Posterior cingulate gyrus (tissue), 11 donors: ENCODE measurements around the gene PSMF1.

Source experiments
- DNase-seq, 10 donors: peaks; one replicate each; pipeline versions ENCODE4 v3.0.0 to v3.0.0-alpha.2; 2020 to 2021; ENCODE audit warnings: mixed read lengths in 3 of 10
- intact Hi-C: fragments of 100-400 bp; cut with DNase I; formaldehyde crosslinking; loops from one replicate; pipeline ENCODE4 v1.15.1; 2023

PSMF1 gene

DNA sequence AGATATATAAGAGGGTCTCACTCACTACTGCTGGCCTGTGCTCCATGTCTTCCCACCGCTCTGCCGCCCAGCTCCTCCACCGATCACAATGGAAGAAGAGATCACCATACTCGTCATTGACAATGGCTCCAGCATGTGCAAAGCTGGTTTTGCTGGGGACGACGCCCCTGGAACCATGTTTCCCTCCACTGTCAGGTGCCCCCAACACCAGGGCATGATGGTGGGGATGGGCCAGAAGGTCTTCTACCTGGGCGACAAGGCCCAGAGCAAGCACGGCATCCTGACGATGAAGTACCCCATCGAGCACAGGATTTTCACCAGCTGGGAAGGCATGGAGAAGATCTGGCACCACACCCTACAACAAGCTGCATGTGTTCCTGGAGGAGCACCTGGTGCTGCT, 42.1 kb downstream of the PSMF1 start:
- intact Hi-C loops, result no loop called here

DNA sequence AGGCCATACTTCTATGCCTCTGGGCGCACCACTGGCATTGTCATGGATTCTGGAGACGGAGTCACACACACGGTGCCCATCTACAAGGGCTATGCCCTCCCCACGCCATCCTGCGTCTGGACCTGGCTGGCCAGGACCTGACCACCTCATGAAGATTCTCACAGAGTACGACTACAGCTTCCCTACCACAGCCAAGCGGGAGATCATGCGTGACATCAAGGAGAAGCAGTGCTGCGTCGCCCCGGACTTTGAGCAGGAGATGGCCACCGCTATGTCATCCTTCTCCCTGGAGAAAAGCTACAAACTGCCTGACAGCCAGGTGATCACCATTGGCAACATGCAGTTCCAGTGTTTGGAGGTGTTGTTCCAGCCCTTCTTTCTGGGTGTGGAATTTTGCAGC, 42.6 kb downstream of the PSMF1 start:
- intact Hi-C loops, result no loop called here
- DNase-seq, result no peak

More for the DNA sequence above, 42.1 kb downstream of the PSMF1 start:
- no peak for DNase-seq

DNA sequence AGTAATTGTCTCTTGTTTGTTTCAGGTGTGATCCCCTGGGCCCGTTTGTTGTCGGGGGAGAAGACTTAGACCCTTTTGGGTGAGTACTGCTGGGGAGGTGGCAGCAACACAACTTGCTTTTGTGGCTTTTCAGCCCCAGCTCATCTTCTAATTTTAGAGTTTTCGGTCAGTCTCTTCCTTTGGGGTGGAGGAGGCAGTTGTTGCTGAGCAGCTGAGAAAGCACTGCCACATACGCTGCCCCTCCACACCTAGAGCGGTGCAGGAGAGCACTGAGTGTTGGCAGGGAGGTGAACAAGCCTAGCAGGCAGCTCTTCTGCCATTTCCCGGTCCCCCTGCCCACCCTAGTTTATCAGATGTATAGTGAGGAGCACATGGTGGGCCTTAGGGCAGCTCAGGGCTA, 44.7 kb downstream of the PSMF1 start:
- intact Hi-C loops, result no loop called here
- no peak for DNase-seq

DNA sequence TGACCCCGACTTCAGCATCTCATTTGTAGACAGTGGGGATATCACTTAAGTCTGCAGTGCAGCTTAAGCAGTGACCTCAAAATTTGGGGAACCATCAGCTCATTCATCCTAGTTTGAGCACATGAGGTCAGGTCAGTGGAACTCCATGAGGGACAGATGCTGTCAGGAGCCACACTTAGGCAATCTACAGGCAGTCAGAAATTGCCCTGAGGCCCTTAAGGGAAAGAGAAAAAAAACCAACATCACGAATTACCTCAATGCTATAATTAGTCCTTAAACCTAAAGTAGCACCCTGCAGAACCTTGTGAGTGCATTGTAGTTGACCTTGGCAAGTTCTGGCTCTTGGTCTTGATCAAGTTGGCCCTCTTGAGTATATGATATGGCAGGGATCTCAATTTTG, 45.3 kb downstream of the PSMF1 start:
- intact Hi-C loops, result no loop called here
- DNase-seq, result no peak

DNA sequence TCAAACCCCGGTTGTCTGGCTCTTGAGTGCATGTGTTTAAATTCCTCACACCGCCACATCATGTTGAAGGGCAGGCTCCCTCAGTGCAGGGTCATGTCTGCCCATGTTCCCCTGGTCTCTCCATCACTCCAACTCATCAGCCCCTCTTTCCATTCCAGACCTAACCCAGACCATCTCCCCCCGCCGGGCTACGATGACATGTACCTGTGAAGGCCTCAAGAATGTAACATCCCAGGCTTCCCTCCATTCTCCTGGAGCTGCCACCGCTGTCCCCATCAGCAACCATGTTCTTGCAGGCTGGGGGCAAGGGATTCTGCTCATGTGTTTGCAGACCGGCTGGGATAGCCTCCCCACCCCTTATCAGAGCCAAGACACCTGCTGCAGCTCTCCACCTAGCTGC, 46.5 kb downstream of the PSMF1 start:
- intact Hi-C loops, result no loop called here
- no peak for DNase-seq

DNA sequence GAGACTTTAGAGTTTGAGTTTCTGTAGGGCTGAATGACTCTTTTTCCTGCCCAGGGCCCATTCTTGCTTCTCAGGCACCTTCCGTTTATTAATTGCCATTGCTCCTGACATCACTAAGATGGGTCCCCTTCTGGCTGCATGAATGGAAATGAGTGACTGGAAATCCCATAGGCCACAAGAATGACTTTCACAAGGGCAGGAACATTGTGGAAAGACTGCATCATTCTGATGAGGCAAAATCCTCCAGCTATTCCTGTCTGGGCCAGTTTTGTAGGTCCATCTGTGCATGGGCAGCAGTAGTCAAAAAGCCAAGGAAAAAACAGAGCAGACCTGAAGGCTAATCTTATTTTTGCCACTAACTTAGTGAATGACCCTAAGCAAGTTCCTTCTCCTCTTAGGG, 47.1 kb downstream of the PSMF1 start:
- intact Hi-C loops, result no loop called here

DNA sequence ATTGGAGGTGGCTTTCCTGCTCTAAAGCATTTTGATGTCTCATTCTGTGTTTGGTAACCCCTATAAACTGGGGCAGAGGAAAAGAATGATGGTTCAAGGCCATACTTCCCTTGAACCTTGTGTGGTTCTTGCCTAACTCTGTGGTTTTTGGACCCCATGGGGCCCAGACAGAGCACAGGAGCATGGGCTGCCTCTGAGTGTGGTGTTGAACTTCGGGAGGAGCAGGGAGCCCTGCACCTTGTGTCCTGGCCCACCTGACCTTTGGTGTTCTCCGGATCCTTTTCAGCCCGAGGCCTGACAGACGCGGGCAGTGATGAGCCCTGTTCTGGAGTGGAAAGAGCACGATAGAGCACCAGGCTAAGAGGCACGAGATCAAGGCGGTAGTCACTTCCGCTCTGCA, 47.5 kb downstream of the PSMF1 start:
- intact Hi-C loops, result no loop called here
- DNase-seq, result no peak

More for the DNA sequence above, 47.1 kb downstream of the PSMF1 start:
- DNase-seq, result no peak

DNA sequence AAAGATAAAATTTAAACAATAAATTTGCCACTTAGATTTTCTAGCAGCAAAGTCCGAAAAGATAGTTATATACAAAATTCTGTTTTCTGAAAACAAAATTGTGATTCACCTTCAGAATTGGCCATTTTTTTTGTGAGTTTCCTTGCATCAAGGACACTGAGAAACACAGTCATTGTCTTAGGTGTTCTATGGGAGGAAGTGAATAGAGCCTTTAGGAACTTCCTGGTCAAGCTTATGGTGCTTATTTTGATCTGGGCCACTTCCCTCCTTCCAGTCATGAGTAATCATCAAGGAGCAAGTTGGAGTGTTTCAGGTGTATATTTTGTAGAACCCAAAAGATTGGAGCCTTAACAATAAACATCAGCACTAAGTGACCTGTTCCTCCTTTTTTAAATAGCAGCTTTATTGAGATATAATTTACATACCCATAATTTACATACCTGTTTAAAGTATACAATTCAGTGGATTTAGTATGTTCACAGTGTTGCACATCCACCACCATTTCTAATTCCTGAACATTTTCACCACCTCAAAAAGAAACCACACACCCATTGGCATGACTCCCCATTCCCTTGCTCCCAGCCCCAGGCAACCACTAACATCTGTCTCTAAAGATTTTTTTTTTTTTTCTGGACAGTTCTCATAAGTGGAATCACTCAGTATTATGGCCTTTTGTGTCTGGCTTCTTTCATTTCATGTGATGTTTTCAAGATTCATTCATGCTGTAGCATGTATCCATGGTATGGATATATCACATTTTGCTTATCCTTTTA, 48.7 kb downstream of the PSMF1 start:
- no peak for DNase-seq
- intact Hi-C loops, result no loop called here

DNA sequence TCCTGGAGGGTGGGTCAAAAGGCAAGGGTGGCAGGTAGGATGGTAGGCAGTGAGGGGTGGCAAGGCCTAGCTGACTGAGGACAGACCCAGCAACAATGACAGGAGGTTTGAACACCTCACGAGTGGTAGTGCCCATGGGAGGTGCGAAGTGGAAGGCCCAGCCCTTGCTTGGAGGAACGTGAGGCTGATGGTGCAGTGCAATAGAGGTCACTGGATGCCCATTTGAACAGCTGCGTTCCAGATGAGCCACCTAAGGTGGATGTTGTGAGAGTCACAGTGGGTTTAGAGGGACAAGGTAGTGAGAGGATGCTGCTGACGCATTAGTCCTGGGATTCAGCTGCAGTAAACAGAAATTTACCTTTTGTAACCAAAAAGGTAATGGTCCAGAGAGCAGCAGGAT, 50.8 kb downstream of the PSMF1 start:
- no peak for DNase-seq
- intact Hi-C loops, result no loop called here

DNA sequence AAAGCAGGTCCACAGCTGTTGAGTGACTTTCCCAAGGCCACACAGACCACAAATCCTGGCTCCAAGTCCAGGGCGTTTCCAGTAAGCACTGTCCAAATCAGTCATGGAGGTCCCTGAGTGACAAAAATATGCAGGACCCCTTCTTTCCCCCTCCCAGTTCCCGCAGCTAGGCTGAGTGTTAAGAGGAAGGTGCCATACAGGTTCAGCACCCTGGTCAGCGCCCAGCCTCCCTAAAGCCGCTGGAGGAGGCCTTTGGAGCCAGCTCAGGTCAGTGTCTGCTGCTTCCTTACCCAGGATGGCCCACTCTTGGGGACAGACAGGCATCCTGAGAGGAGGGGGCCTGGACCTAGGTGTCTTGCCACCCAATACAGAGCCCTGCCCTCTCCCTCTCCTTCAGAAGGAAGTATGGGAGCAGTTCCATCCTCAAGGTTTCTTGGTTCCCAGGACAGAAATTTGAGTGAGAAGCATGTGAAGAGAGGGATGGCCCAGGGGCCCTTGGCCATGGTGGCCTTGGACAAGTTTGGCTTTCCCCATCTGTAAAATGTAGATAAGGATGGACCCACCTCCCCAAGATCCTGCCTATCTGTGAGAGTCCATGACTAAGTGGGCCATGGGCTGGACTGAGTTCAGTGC, 53.2 kb downstream of the PSMF1 start:
- DNase-seq, result no peak
- intact Hi-C loops, result no loop called here

DNA sequence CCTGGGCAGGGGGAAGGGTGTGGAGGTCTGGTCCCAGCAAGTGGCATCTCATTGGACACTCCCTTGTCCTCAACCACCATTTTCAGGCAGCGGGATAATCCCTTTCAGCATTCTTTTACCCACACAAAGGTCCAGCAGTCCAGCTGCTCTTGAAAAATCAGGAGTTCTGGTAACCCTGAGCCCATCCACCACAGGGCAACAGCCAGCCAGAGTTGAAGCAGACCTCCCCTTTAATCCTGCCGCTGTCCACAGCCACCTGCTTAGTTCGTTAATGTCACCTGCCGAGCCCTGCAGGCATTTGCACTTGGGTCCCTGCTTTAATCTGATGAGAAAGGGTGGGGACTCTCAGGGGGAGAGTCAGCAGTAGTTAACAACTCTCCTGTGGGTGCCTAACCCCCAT, 55.3 kb downstream of the PSMF1 start:
- intact Hi-C loops, result no loop called here
- no peak for DNase-seq

DNA sequence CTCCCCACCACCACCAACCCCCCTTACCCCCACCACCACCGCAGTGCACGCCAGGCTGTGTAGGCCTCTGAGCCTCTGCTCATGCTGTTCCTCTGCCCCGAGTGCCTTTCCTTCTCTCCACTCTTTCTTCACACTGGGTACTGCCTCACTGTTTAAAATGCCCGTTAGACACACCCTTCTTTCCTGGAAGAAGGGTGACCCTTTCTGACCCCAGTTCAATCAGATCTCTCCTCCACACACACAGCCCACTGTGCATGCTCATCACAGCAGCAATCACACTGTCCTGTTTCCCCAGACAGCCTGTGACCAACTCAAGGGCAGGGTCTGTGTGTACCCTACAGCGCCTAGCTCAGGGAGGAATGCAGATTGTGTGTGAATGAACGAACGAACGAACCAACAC, 56.4 kb downstream of the PSMF1 start:
- intact Hi-C loops, result no loop called here
- DNase-seq, result no peak

DNA sequence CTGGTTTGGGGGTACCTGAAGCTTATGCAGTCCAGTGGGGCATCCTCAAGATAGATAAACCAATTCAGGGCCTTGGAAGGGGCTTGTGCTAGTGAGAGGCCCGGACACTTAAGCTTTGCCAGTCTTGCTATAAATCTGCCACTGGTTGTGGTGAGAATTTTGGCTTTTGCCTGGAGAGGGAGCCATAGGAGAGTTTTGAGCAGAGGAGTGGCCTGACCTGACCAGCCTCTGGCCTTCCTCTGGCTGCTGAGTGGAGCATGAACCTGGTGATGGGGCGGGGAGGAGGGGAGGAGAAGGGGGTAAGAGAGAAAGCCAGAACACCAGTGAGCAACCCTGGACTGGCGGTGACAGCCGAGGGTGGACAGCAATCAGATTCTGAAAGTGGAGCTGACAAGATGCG, 59.3 kb downstream of the PSMF1 start:
- no peak for DNase-seq

DNA sequence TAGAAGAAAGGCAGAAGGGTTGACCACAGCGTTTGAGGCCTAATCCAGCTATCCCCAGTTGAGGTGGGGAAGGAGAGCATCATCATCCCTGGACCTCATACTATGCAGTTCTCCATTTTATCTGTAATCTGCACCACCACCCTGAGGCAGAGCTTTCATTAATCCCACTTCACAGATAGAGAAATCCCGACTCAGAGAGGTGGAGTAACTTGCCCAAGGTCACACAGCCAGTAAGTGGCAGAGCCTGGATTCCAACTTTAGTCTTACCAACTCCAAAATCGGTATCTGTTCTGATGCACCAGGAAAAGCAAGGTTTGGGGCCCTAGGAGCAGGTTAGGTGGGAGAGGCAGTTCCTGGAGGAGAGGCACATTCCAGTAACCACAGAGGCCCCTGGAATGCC, 59.7 kb downstream of the PSMF1 start:
- intact Hi-C loops, result no loop called here
- no peak for DNase-seq

More for the DNA sequence above, 59.3 kb downstream of the PSMF1 start:
- intact Hi-C loops, result no loop called here

DNA sequence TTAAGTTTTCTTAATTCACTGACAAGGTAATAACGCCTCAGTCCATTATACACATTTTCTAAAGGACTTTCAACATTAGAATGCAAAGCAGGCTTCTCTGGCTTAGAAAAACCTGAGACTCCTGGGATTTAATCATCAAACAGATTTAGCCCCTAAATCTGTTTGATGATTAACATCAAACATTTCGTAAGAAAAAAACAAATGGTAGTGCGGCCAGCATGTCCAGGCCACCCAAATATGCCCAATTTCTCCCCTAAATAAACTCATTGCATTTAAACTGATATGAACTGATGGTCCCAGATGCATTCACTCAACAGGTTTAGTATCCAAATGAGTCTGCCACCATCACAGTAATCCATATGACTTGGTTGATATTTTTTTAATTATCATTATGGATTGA, 60.2 kb downstream of the PSMF1 start:
- DNase-seq, result no peak
- intact Hi-C loops, result no loop called here

DNA sequence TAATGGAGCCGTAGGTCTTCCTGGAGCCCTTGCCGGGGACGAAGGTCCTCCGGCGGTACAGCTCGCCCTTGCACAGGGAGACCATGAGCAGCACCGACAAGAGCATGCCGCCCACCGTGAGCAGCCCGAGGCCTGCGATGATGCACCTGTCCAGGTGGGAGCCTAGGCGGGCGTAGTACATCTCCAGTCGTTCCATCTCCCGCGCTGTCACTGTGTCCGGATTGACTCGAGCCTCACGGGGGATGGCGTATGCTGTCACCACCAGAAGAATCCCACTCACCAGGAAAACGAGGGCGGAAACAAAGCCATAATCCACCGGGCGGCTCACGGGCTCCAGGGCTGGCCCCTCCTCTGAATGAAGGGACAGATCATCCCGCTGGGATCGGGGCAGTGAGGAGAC, 62.5 kb downstream of the PSMF1 start:
- intact Hi-C loops, result no loop called here
- peak in 1 of 10 donors; percentile 72 for DNase-seq

DNA sequence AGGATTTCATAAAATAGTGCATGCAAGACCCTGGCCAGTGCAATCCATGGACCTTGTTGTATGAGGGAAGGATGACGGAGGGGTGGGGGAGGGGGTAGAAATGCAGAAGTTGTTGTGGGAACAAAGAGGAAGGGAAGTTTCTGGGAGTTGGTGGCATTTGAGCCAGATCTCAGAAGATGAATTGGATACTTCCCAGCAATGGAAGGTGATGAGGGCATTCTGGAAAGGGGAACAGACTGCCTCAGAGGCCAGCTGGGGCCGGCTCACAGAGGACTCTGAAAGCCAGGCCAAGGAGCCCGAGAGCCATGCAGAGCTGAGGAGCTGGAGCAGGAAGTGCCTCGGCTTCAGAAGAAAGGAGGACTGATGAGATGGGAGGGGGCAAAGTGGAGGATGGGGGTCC, 63.7 kb downstream of the PSMF1 start:
- no peak for DNase-seq
- intact Hi-C loops, result no loop called here

DNA sequence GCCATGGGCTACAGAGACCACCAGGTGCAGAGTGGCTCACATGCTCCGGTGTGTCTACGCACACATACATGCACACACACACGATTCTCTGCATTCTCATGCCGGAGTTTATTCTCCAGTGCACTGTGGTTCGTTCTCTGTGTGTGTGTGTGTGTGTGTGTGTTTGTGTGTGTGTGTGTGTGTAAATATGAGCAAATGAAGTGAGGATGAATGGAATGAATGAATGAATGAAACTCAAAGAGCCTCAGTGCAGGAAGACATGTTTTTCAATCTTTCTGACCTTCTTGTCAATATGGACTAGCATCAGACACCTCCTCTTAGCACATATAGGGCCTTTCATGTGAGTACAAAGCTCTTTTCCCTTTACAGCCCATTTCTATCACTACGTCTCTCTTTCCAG, 64.8 kb downstream of the PSMF1 start:
- intact Hi-C loops, result no loop called here
- DNase-seq, result no peak

DNA sequence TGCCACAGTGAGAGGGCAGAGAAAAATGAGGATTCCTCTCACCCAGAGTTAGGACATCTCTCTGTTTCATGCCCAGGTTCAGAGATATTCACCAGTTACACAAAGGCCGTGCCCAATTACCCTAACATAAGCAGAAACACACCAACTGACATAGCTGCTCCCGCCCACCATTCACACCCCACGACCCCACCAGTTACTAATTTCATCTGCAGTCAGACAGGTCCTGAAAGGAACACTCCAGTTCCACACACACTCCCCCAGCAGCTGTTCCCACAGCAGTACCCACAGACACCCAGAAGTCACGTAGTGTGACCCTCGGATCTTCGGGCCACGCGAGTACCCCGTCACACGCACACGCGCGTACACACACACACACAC, 65.8 kb downstream of the PSMF1 start:
- no peak for DNase-seq
- intact Hi-C loops, result no loop called here

DNA sequence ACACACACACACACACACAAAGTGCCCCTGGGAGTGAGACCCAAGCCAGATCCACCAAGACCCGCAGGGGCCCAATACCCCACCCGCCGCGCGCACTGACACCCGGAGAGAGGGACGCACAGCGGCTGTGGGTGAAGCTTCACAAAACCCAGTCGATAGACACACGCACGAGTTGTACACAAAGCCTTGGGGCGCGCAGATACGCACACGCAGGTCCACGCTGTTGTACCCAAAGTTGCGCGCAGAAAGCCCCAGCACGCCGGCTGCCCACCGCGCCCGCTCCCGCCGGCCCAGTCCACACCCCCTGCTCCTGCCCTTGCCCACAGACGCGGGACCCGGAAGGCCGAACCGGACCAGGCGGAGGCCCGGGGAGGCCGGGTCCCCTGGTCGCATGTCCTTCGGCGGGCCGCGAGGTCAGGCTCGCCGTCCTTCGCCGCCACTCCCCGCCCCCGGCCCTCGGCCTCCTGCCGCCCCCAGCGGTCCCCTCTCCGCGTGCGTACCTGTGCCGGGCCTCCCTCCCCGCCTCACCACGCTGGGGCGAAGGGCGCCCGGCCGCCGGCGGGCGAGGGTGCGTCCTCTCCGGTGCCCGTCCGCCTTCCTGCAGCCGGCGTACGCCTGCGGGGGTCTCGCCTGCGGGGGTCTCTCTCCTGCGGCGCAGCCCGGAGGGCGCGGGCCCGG, 66.4 kb downstream of the PSMF1 start, which contains the start of gene TMEM74B:
Gene TMEM74B (minus strand): TSS at position 344 of the 678 bp plus-strand sequence. CDS start 1,180 bp downstream, outside the sequence.
- peak in 4 of 10 donors; percentile 14 to 88 (median 50) for DNase-seq
- intact Hi-C loops, result no loop called here

DNA sequence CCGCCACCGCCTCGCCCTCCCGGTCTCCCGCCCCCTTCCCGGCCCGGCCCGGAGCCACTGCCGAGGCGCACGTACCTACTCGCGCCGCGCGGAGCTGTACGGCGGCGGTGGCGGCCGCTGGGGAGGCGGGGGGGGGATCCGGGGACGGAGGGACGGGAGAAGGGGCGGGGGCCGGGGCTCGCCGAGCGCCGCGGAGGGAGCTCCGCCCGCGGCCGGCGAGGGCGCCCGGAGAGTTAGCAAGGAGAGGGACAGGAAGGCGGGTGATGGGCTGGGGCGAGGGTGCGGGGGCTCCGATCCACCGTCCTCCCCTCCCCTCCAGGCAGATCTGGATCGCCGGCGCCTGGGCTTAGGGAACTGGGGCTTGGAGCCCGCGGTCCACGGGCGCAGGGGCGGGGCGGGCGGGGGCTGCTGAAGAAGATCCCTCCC, 66.9 kb downstream of the PSMF1 start:
- peak in 3 of 10 donors; percentile 24 to 83 (median 69) for DNase-seq
- intact Hi-C loops, result no loop called here
